CD8-positive, alpha-beta memory T cell (primary cell): ENCODE results near the gene KAZN. TPM values are rescaled to one million over a fixed set of nuclear protein-coding genes. Genes with fewer than 3 reads are reported as not detected.

Experiments
- CTCF ChIA-PET: fragments of 350-600 bp; sonication (Branson Sonifier 250); formaldehyde crosslinking; loops from one replicate; lab custom pipeline; 2021; ENCODE audit warnings: antibody characterized with exemption; lab: Charles Lee
- POLR2A ChIA-PET: fragments of 350-600 bp; sonication (Branson Sonifier 250); formaldehyde crosslinking; loops from one replicate; lab custom pipeline; 2021; ENCODE audit warnings: antibody characterized with exemption; lab: Charles Lee
- DNase-seq, 5 donors: peaks; one replicate each; pipeline versions ENCODE4 v3.0.0 to v3.0.0-alpha.2; 2020 to 2022; ENCODE audit warnings: mixed read lengths in 1 of 5
- H3K27ac ChIP-seq: one replicate; pipeline ENCODE4 v1.7.0; 2013; ENCODE audit warnings: low read depth, mild to moderate bottlenecking, low read length, moderate library complexity
- H3K27me3 ChIP-seq: 2 replicates; pipeline ENCODE4 v1.7.0; 2013; ENCODE audit warnings: low read length, mild to moderate bottlenecking; ENCODE audit not compliant: insufficient read depth, poor library complexity, severe bottlenecking
- H3K36me3 ChIP-seq: 2 replicates; pipeline ENCODE4 v1.7.0; 2013; ENCODE audit warnings: mild to moderate bottlenecking, low read length, moderate library complexity; ENCODE audit not compliant: insufficient read depth
- H3K4me1 ChIP-seq: 2 replicates; pipeline ENCODE4 v1.7.0; 2013; ENCODE audit warnings: mild to moderate bottlenecking, low read length, moderate library complexity; ENCODE audit not compliant: insufficient read depth
- H3K4me3 ChIP-seq: 2 replicates; pipeline ENCODE4 v1.7.0; 2013; ENCODE audit warnings: mild to moderate bottlenecking, low read length
- H3K9me3 ChIP-seq: 2 replicates; pipeline ENCODE4 v1.7.0; 2013; ENCODE audit warnings: mild to moderate bottlenecking, low read length
- H3K27ac Mint-ChIP-seq, 8 donors: one replicate each; pipeline ENCODE4 v1.8.0; 2020 to 2021; ENCODE audit warnings: mixed read lengths in 8 of 8, mild to moderate bottlenecking in 6 of 8, inconsistent platforms in 3 of 8, moderate library complexity in 3 of 8
- H3K27me3 Mint-ChIP-seq, 2 donors: one replicate each; pipeline ENCODE4 v1.8.0; 2020 to 2021; ENCODE audit warnings: mixed read lengths in 2 of 2, mild to moderate bottlenecking in 1 of 2, moderate library complexity in 1 of 2
- H3K36me3 Mint-ChIP-seq, 3 donors: one replicate each; pipeline ENCODE4 v1.8.0; 2020 to 2021; ENCODE audit warnings: mixed read lengths in 3 of 3, inconsistent platforms in 1 of 3, mild to moderate bottlenecking in 1 of 3
- H3K4me1 Mint-ChIP-seq, 3 donors: one replicate each; pipeline ENCODE4 v1.8.0; 2020 to 2021; ENCODE audit warnings: mixed read lengths in 3 of 3, inconsistent platforms in 1 of 3, mild to moderate bottlenecking in 1 of 3
- H3K4me3 Mint-ChIP-seq, 7 donors: one replicate each; pipeline ENCODE4 v1.8.0; 2020 to 2021; ENCODE audit warnings: mixed read lengths in 7 of 7, mild to moderate bottlenecking in 6 of 7, moderate library complexity in 4 of 7, inconsistent platforms in 2 of 7
- H3K9me3 Mint-ChIP-seq, 5 donors: one replicate each; pipeline ENCODE4 v1.8.0; 2020 to 2022; ENCODE audit warnings: mixed read lengths in 5 of 5, mild to moderate bottlenecking in 3 of 5, moderate library complexity in 2 of 5, inconsistent platforms in 1 of 5
- polyA plus RNA-seq: library from polyadenylated mRNA; unstranded; fragments of 300-500 nt; fragmentation: Illumina TruSeq; gene quantifications from one replicate; pipeline ENCODE4 v1.2.3, GENCODE V29; 2021
- total RNA-seq, 2 experiments: library from RNA; stranded (reverse); gene quantifications; one replicate each; pipeline ENCODE4 v1.2.3, GENCODE V29; 2021

Gene KAZN
- total and polyA plus RNA-seq, 3 experiments from 2014 or later: 0.15 to 0.35 (median 0.18) TPM

- Mint-ChIP-seq H3K36me3 (no peaks in the 10 kb centered on the region), H3K27ac (no peak overlapping the region)
- CTCF ChIA-PET: no interaction called here
Measured at GRCh38 chr1:14694589-14694988, 96.1 kb downstream of the KAZN start.

GRCh38 chr1:14696761-14697160 is 98.3 kb downstream of the KAZN start:
- H3K27me3 ChIP-seq: no peaks in the 10 kb centered on the region
- no peaks in the 10 kb centered on the region for H3K4me1 ChIP-seq
- no peak overlapping the region for H3K27ac ChIP-seq
- Mint-ChIP-seq H3K9me3 (no peaks in the 10 kb centered on the region), H3K4me3 (no peak overlapping the region), H3K27ac (no peak overlapping the region), H3K36me3 (no peaks in the 10 kb centered on the region), H3K27me3 (peaks cover 3 to 5% of the 10 kb centered on the region in 2 donors), H3K4me1 (no peaks in the 10 kb centered on the region)
- ChIA-PET CTCF (no interaction called here), POLR2A (no interaction called here)
- DNase-seq: no peak
- no peaks in the 10 kb centered on the region for H3K36me3 ChIP-seq
- no peaks in the 10 kb centered on the region for H3K9me3 ChIP-seq
- no peak overlapping the region for H3K4me3 ChIP-seq

More at GRCh38 chr1:14694589-14694988, 96.1 kb downstream of the KAZN start:
- Mint-ChIP-seq H3K4me3 (no peak overlapping the region), H3K27me3 (peaks cover 3 to 5% of the 10 kb centered on the region in 2 donors), H3K4me1 (no peaks in the 10 kb centered on the region), H3K9me3 (no peaks in the 10 kb centered on the region)
- H3K9me3 ChIP-seq: no peaks in the 10 kb centered on the region
- POLR2A ChIA-PET: no interaction called here
- no peak overlapping the region for H3K4me3 ChIP-seq
- no peaks in the 10 kb centered on the region for H3K36me3 ChIP-seq
- no peaks in the 10 kb centered on the region for H3K27me3 ChIP-seq
- no peak overlapping the region for H3K27ac ChIP-seq
- H3K4me1 ChIP-seq: no peaks in the 10 kb centered on the region
- no peak for DNase-seq

GRCh38 chr1:14697353-14697752 is 98.9 kb downstream of the KAZN start:
- Histone ChIP-seq H3K36me3 (no peaks in the 10 kb centered on the region), H3K9me3 (no peaks in the 10 kb centered on the region), H3K4me1 (no peaks in the 10 kb centered on the region), H3K27me3 (no peaks in the 10 kb centered on the region), H3K27ac (no peak overlapping the region), H3K4me3 (no peak overlapping the region)
- H3K4me3 Mint-ChIP-seq: no peak overlapping the region
- H3K9me3 Mint-ChIP-seq: no peaks in the 10 kb centered on the region
- H3K27me3 Mint-ChIP-seq: peaks cover 3 to 5% of the 10 kb centered on the region in 2 donors
- no peaks in the 10 kb centered on the region for H3K4me1 Mint-ChIP-seq
- H3K27ac Mint-ChIP-seq: no peak overlapping the region
- no peaks in the 10 kb centered on the region for H3K36me3 Mint-ChIP-seq
- DNase-seq: no peak
- ChIA-PET POLR2A (no interaction called here), CTCF (no interaction called here)

- Histone ChIP-seq H3K4me3 (no peak overlapping the region), H3K36me3 (no peaks in the 10 kb centered on the region), H3K27ac (no peak overlapping the region), H3K4me1 (no peaks in the 10 kb centered on the region), H3K9me3 (no peaks in the 10 kb centered on the region), H3K27me3 (no peaks in the 10 kb centered on the region)
- ChIA-PET POLR2A (no interaction called here), CTCF (no interaction called here)
- no peak overlapping the region for H3K4me3 Mint-ChIP-seq
- peaks cover 3 to 5% of the 10 kb centered on the region in 2 donors for H3K27me3 Mint-ChIP-seq
- no peak for DNase-seq
- no peaks in the 10 kb centered on the region for H3K4me1 Mint-ChIP-seq
- no peaks in the 10 kb centered on the region for H3K9me3 Mint-ChIP-seq
- no peak overlapping the region for H3K27ac Mint-ChIP-seq
- no peaks in the 10 kb centered on the region for H3K36me3 Mint-ChIP-seq
Measured at GRCh38 chr1:14698314-14698713, 99.8 kb downstream of the KAZN start.

- no peak overlapping the region for H3K27ac Mint-ChIP-seq
- H3K27me3 ChIP-seq: no peaks in the 10 kb centered on the region
- H3K4me1 Mint-ChIP-seq: no peaks in the 10 kb centered on the region
- H3K9me3 ChIP-seq: no peaks in the 10 kb centered on the region
- POLR2A ChIA-PET: no interaction called here
- no peaks in the 10 kb centered on the region for H3K4me1 ChIP-seq
- peaks cover 3 to 5% of the 10 kb centered on the region in 2 donors for H3K27me3 Mint-ChIP-seq
- CTCF ChIA-PET: no interaction called here
- H3K4me3 Mint-ChIP-seq: no peak overlapping the region
- no peaks in the 10 kb centered on the region for H3K9me3 Mint-ChIP-seq
- H3K4me3 ChIP-seq: no peak overlapping the region
- H3K36me3 ChIP-seq: no peaks in the 10 kb centered on the region
- no peaks in the 10 kb centered on the region for H3K36me3 Mint-ChIP-seq
- no peak for DNase-seq
- no peak overlapping the region for H3K27ac ChIP-seq
Measured at GRCh38 chr1:14699620-14700019, 101.1 kb downstream of the KAZN start.

GRCh38 chr1:14704846-14705245 is 106.4 kb downstream of the KAZN start:
- Histone ChIP-seq H3K9me3 (no peaks in the 10 kb centered on the region), H3K36me3 (no peaks in the 10 kb centered on the region), H3K4me3 (no peak overlapping the region), H3K27me3 (no peaks in the 10 kb centered on the region), H3K4me1 (no peaks in the 10 kb centered on the region), H3K27ac (no peak overlapping the region)
- ChIA-PET CTCF (no interaction called here), POLR2A (no interaction called here)
- no peak for DNase-seq
- no peak overlapping the region for H3K4me3 Mint-ChIP-seq
- H3K4me1 Mint-ChIP-seq: no peaks in the 10 kb centered on the region
- H3K27ac Mint-ChIP-seq: no peak overlapping the region
- H3K36me3 Mint-ChIP-seq: no peaks in the 10 kb centered on the region
- peaks cover 0 to 2% of the 10 kb centered on the region in 2 donors for H3K27me3 Mint-ChIP-seq
- H3K9me3 Mint-ChIP-seq: peaks cover under 1 to 21% (median 12%) of the 10 kb centered on the region in 5 donors

- no peaks in the 10 kb centered on the region for H3K4me1 Mint-ChIP-seq
- Histone ChIP-seq H3K27ac (no peak overlapping the region), H3K9me3 (no peaks in the 10 kb centered on the region), H3K27me3 (no peaks in the 10 kb centered on the region), H3K4me1 (no peaks in the 10 kb centered on the region), H3K4me3 (no peak overlapping the region), H3K36me3 (no peaks in the 10 kb centered on the region)
- POLR2A ChIA-PET: no interaction called here
- peaks cover 0 to 6% of the 10 kb centered on the region in 2 donors for H3K27me3 Mint-ChIP-seq
- no peak for DNase-seq
- H3K9me3 Mint-ChIP-seq: peaks cover 4 to 21% (median 12%) of the 10 kb centered on the region in 5 donors
- CTCF ChIA-PET: no interaction called here
- no peak overlapping the region for H3K4me3 Mint-ChIP-seq
- H3K27ac Mint-ChIP-seq: no peak overlapping the region
- no peaks in the 10 kb centered on the region for H3K36me3 Mint-ChIP-seq
Measured at GRCh38 chr1:14705824-14706223, 107.3 kb downstream of the KAZN start.

GRCh38 chr1:14706631-14707030 is 108.1 kb downstream of the KAZN start:
- Mint-ChIP-seq H3K4me1 (no peaks in the 10 kb centered on the region), H3K4me3 (no peak overlapping the region), H3K36me3 (no peaks in the 10 kb centered on the region), H3K27ac (no peak overlapping the region), H3K27me3 (peaks cover 0 to 10% of the 10 kb centered on the region in 2 donors), H3K9me3 (peaks cover 4 to 21% (median 13%) of the 10 kb centered on the region in 5 donors)
- POLR2A ChIA-PET: no interaction called here
- no peak overlapping the region for H3K4me3 ChIP-seq
- no peaks in the 10 kb centered on the region for H3K36me3 ChIP-seq
- H3K4me1 ChIP-seq: no peaks in the 10 kb centered on the region
- H3K9me3 ChIP-seq: no peaks in the 10 kb centered on the region
- no peak for DNase-seq
- H3K27ac ChIP-seq: no peak overlapping the region
- no peaks in the 10 kb centered on the region for H3K27me3 ChIP-seq
- CTCF ChIA-PET: no interaction called here
